EH (cell line): ENCODE data around the gene ESYT3.
"Not testable (repeated sequence)": the region's sequence is repeated elsewhere in the genome, so short reads cannot be mapped to it uniquely, and the experiment has no call there.

Source experiments
- DNase-seq: peaks from one replicate; pipeline ENCODE4 v3.0.0-alpha.2; 2015; ENCODE audit warnings: low read depth

Gene ESYT3

GRCh38 chr3:138412821-138413551 is 21.4 kb upstream of the ESYT3 start:
- DNase-seq, result peak; percentile 75

GRCh38 chr3:138416236-138416635 is 18.2 kb upstream of the ESYT3 start:
- not testable (repeated sequence) for DNase-seq

GRCh38 chr3:138417559-138417982 is 16.8 kb upstream of the ESYT3 start:
- DNase-seq, result peak; percentile 83

DNA sequence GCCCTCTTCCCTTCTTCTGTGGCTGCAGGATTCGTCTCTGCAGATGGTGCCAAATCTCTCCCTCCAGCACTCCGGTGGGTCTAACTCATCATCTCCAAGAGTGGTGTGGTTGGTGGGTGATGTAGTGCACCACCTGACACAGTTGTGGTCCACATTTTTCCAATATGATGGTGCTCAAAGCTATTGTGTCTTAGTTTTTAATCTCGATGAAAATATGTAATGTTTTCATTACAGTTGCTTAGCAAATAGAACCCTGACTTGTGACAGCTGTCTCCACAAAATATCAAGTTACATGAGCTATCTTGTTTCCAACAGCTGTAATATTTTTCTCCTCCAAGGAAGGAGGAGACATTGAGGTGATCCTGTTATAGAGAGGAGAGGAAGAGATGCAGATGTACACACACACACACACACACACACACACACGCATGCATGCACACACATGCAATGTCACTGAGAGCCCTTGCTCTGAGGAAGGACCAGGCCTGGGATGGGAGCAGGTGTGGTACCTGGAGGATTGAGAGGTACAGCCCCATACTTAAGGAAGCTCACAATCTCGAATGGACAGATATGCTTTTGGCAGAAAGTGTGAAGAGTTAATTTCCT is 15.7 kb upstream of the ESYT3 start:
- DNase-seq, result no peak

- DNase-seq, result no peak
Measured at GRCh38 chr3:138423316-138423715, 11.1 kb upstream of the ESYT3 start.

DNA sequence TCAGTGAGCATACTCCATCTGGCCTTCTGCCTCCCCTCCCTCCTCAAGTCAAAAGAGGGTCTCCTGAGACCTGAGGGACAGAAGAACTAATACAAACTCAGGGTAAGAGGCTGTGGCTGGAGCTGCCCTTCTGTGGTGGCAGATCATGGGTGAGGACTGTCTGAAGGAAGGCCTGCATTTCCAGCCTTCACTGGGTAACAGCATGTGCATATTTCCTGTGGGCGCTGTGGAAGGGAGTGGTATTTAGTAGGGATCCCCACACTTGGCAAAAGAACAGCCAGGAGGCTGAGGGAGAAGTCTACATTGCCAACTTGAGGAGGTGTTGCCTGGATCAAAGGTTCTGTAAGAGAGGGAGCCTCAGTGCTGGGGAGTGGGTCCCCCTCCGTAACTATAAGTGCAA is 10.1 kb upstream of the ESYT3 start:
- DNase-seq, result no peak

GRCh38 chr3:138426211-138426610 is 8.2 kb upstream of the ESYT3 start:
- peak; percentile 30 for DNase-seq

DNA sequence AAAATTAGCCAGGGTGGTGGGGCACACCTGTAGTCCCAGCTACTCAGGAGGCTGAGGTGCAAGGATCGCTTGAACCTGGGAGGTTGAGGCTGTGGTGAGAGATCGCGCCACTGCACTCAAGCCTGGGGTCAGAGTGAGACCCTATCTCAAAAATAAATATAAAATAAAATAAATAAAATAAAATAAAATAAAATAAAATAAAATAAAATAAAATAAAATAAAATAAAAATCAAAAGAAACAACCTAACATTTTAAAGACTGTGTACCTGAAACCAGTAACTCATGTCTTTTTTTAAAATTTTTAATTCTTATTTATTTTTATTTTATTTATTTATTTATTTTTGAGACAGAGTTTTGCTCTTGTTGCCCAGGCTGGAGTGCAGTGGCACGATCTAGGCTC is 7.7 kb upstream of the ESYT3 start:
- not testable (repeated sequence) for DNase-seq

GRCh38 chr3:138429665-138430064 is 4.8 kb upstream of the ESYT3 start:
- no peak for DNase-seq

- DNase-seq, result no peak
Measured at GRCh38 chr3:138432576-138433240, 1.7 kb upstream of the ESYT3 start.

DNA sequence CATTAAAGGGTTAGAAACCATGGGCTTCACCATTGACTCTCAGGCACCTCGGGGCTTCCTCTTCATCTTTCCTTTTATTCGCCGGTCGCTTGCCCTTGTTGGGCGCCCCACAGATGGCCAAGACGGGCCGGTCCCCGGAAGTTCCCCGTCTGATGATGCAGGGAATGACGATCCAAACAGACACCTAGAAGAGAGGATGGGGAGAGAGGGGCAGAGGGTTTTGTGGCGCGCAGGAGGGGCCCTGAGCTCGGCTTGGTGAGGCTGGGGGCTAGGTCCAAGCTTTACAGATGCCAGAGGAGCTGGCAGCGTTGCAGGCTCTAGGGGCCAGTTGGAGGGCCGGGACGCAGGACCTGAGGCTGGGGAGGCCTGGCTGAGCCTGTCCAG is 532 bp upstream of the ESYT3 start:
- DNase-seq, result no peak

GRCh38 chr3:138434875-138435772 is 708 bp downstream of the ESYT3 start:
- peak; percentile 13 for DNase-seq

GRCh38 chr3:138435840-138436239 is 1.4 kb downstream of the ESYT3 start:
- DNase-seq, result no peak

DNA sequence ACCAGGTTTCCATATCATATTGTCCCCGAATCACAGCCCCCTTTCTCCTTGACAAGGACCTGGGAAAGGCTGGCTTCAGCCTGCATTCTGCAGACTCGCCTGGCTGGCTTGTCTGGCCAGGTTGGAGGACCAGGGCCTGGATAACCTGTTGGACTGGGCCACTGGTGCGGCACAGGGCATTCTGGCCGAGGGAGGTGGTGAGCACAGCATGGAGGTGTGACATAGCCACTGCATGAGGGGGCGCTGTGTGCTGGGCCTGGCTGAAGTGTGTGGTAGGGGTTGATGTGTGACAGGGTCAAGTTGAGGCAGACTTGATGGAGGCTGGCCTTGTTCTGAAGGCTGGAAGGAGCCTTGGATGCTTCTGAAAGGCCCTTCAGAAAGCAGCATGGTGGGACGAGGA is 2.9 kb downstream of the ESYT3 start:
- no peak for DNase-seq

GRCh38 chr3:138438896-138439295 is 4.5 kb downstream of the ESYT3 start:
- peak; percentile 24 for DNase-seq

DNA sequence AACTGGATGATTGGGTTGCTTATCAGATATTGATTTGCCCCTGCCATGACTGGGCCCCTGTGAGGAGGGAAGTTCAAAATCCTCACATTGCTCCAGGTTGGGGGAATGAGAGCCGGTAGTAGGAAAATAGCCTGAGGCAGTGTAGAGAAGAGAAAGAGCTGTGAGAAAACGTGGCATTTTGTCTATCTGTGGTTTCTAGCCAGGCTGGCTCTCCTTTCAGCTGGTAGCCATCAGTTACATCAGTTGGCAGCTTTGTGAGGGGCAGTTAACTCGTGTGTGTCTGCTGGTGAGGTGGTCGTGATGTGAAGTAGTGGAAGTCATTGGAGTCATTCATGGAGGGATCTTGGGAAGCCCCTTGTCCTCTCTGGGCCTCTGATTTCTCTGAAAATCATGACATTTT is 5.2 kb downstream of the ESYT3 start:
- DNase-seq, result peak; percentile 59

DNA sequence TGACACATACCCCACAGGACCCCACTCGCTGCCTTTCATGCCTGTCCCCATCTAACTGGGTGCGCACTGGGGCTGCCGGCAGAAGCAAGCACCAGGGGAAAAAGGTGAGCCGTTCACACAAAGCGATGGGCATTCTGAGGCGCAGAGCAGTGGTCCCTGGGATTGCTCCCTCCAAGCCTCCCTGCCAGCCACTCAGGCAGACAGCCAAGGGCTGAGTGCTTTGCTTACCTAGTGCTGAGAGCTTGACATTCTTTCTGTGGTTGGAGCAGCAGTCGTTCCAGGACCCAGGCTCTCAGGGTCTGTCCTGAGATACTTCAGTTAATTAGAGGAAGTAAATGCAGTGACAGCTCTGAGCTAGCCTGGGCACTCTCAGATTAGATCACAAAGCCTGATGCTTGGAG is 5.7 kb downstream of the ESYT3 start:
- DNase-seq, result peak; percentile 66

DNA sequence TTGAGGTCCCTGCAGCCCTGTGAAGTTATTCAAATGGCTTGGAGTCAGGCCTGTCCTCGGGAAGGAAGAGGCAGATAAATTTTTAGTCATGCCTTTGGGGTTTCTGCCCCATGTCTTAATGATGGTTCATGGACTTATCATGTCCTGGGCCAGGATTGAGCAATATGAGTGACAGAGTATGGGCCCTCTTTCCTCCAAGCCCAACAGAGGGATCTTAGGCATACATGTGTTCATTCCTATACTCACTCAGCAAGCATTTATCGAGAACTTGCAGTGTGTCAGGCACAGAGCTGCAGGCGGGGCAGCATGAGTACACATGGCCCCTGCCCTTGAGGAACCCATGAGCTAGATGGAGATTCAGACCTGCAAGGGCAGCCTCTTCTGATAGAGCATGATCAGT is 6.2 kb downstream of the ESYT3 start:
- peak; percentile 71 for DNase-seq

DNA sequence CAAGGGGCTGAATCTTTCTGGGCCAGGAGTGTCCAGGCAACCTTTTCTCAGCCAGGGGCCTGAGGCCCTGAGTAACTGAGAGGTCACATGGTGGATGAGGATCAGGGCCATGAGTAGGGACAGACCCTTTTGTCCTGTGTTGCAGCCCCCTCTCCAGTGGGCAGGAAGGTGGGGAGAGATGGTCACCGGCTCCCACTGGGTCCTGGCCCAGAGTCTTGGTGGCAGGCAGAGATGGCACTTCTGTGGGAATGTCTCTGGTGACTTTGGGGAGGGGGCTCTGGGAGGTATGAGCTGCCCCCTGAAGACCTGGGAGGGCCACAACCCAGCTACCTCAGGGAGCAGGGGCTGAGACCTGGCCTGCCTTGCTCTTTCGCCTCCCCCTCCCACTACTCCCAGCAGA is 6.8 kb downstream of the ESYT3 start:
- no peak for DNase-seq

DNA sequence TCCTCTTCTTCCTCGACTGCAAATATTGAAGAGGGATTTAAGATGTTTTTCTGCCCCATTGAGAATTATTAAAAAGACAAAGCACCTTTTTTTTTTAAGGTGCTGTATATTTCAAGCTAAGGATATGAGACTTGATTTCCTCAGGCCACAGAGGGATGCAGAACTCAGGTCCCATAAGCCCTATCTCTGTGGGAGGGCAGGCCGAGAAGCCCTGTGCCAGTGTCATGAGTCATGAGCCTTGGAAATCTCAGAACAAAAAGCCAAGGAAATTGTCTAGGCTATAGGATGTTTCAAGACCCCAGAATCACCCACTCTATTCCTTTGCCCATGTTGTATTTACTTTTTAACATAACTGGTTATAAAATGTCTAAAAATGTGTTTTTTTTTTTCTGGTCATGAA is 7.3 kb downstream of the ESYT3 start:
- DNase-seq, result peak; percentile 59

DNA sequence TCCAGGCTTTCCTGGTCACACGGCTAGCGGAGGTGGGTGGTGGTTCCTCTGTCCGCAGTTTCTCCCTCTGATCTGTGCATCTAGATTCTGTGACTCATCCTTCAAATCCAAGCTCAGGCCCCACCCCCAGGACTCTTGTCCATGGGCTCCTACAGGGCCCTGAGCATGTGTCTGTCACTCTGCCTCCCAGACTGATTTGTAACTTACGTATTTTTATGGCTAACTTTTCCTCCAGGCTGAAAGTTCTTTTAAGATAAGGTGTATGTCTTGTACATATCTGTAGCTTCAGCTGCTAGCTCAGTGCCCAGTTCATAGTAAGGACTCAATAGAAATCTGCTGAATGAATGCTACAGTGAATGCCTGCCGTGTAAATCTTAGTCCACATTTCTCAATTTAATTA is 8.0 kb downstream of the ESYT3 start:
- peak; percentile 74 for DNase-seq

- no peak for DNase-seq
Measured at GRCh38 chr3:138443091-138443490, 8.7 kb downstream of the ESYT3 start.
